HG03558 (cell line): ENCODE measurements around the gene CRISP2.

Source experiments
- ATAC-seq: cut with Tn5 transposase; IDR thresholded peaks from one replicate; pipeline ENCODE4 v1.9.1; 2021; ENCODE audit warnings: moderate number of reproducible peaks; ENCODE audit not compliant: unreplicated experiment; ENCODE audit errors: extremely low read depth

Gene CRISP2

DNA sequence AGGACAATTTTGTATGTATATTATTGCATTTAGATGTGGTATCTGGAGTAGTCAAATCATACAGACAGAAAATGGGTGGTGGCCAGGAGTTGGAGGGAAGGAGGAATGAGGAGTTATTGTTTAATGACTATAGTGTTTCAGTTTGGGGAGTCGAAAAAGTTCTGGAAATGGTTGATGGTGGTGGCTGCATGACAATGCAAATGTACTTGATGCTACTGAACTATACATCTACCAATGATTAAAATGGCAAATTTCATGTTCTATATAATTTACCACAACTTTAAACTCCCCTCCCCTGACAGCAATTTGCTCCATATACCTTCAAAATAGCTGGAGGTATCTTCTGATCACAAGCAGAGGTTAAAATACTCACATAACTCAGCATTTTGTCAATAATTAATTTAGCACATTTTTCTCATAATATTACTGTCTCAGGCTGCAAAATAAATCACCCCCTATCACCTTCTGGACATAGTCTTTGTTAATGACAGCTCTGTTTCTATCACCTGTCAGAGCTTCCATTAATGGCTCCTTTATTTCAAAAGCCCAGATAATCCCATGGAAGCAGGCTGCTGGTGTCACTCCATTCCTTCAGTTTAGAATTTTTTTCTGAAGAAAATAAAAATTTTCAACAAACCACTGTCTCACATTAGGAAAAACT, 51.0 kb downstream of the CRISP2 start:
- ATAC-seq: no peak

GRCh38 chr6:49653942-49654341, 59.4 kb downstream of the CRISP2 start:
- no peak for ATAC-seq

DNA sequence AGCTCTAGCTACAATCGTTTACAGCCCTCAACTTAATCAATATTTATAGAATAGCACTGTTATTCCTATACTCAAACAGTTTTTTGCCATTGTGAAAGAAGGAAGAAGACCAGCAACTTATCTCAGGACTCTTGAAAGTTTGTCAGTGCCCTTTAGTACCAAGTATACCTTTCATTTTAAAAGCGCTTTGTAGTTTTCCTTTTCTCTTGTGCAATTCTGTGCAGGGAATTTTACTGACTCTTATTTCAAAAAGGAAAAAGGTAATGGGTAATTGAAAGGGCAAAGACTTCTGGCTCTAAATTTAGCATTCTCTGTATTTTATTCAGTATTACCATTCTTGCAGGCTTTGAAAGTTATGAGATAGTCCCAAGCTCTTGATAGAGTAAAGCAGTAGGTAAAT, 59.9 kb downstream of the CRISP2 start:
- ATAC-seq: no peak

- ATAC-seq: no peak
Observed at GRCh38 chr6:49651239-49651638, 62.1 kb downstream of the CRISP2 start.

DNA sequence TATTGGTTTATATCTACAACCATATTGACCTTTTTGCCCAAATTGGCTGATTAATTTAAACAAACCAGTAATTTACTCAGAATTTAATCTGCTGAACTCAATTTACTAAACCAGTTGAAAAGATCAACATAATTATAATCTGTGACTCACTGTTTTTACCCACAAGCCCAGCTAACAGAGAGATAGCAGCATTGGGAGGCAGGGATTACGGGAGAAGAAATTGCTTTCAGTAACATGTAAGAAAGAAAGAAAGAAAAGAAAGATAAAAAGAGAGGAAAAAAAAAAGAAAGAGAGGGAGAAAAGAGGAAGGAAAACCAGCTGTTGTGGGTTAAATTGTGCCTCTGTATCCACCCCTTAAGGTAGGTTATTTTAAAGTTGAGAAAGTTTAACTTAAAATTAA, 63.4 kb downstream of the CRISP2 start:
- no peak for ATAC-seq

DNA sequence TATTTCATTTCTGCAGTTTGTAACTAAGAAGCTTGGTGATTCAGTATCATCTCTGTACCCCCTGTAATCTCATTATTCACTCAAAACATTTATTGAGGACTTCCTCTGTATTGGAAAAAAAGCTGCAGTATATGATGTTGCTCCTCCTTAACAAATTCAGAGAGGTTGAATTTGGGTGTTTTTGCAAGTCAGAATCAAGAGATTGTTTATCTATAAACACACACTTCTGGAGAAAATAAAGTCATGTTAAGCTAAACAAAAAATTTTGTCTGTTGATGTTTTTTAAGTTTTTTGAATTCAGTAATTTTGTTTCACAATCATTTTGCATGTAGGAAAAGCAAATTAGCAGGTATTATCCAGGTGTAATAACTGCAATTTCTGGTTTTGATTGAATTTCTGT, 65.3 kb downstream of the CRISP2 start:
- ATAC-seq: no peak

GRCh38 chr6:49647476-49647875, 65.9 kb downstream of the CRISP2 start:
- no peak for ATAC-seq

- ATAC-seq: no peak
Observed at GRCh38 chr6:49646942-49647341, 66.4 kb downstream of the CRISP2 start.

- ATAC-seq: no peak
Observed at GRCh38 chr6:49646130-49646824, 67.1 kb downstream of the CRISP2 start.

DNA sequence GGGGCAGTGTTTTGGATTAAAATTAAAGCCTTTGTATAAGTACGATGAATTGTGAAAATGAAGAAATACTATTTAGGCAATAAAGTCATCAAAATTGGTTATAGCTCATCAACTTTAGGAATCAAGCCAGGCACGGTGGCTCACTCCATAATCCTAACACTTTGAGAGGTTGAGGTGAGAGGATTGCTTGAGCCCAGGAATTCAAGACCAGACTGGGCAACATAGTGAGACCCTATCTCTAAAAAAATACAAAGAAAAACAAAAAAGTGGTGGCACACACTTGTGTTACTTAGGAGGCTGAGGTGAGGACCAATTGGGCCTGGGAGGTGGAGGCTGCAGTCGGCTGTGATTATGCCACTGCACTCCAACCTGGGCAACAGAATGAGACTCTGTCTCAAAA, 68.2 kb downstream of the CRISP2 start:
- no peak for ATAC-seq
